CD14-positive monocyte (primary cell): ENCODE measurements around the gene CD37. TPM values are rescaled to one million over a fixed set of nuclear protein-coding genes. Genes with fewer than 3 reads are reported as not detected.

Experiments
- DNase-seq, 3 donors: peaks; one replicate each; pipeline ENCODE4 v3.0.0-alpha.2; 2011 to 2022
- H2AFZ ChIP-seq: 2 replicates; pipeline ENCODE4 v1.6.0; 2012; ENCODE audit warnings: mild to moderate bottlenecking, low read depth, low read length, inconsistent platforms; ENCODE audit not compliant: insufficient read depth, poor library complexity, severe bottlenecking
- H3K27ac ChIP-seq, 2 donors: 1 replicate in 1 of 2; 2 replicates in 1 of 2; pipeline ENCODE4 v1.5.1; 2012 to 2013; ENCODE audit warnings: low read length in 2 of 2, control low read depth in 1 of 2, inconsistent platforms in 1 of 2, low read depth in 1 of 2, mild to moderate bottlenecking in 1 of 2
- H3K27me3 ChIP-seq, 2 donors: one replicate each; pipeline versions ENCODE4 v1.6.0 to v1.6.1; 2011 to 2013; ENCODE audit warnings: low read length in 2 of 2; ENCODE audit not compliant: control insufficient read depth in 2 of 2, insufficient read depth in 2 of 2
- H3K36me3 ChIP-seq, 2 donors: replicated peaks in 1 of 2; 1 replicate in 1 of 2; 2 replicates in 1 of 2; pipeline versions ENCODE4 v1.5.1 to v1.6.1; 2012 to 2013; ENCODE audit warnings: low read length in 2 of 2, control low read depth in 1 of 2, inconsistent platforms in 1 of 2, mild to moderate bottlenecking in 1 of 2; ENCODE audit not compliant: insufficient read depth in 2 of 2, control insufficient read depth in 1 of 2
- H3K4me1 ChIP-seq, 2 donors: 1 replicate in 1 of 2; 2 replicates in 1 of 2; pipeline versions ENCODE4 v1.5.1 to v1.6.1; 2012 to 2013; ENCODE audit warnings: low read length in 2 of 2, control low read depth in 1 of 2, inconsistent platforms in 1 of 2, mild to moderate bottlenecking in 1 of 2, moderate library complexity in 1 of 2; ENCODE audit not compliant: insufficient read depth in 2 of 2, control insufficient read depth in 1 of 2
- H3K4me2 ChIP-seq: replicated peaks from 2 replicates; pipeline ENCODE3; 2012; ENCODE audit warnings: low read length, moderate library complexity, mild to moderate bottlenecking; ENCODE audit not compliant: poor library complexity, severe bottlenecking; ENCODE audit errors: extremely low read depth
- H3K4me3 ChIP-seq, 3 experiments: fragments of 200-600 bp in 1 of 3; sonication (generic) in 1 of 3; replicated peaks in 1 of 3; 1 replicate in 2 of 3; 2 replicates in 1 of 3; pipeline ENCODE4 v1.5.1; 2011 to 2013; ENCODE audit warnings: low read length in 3 of 3, mild to moderate bottlenecking in 3 of 3, control low read depth in 2 of 3, low read depth in 2 of 3, inconsistent platforms in 1 of 3, moderate library complexity in 1 of 3
- H3K79me2 ChIP-seq: 2 replicates; pipeline ENCODE4 v1.6.0; 2012; ENCODE audit warnings: mild to moderate bottlenecking, control low read depth, inconsistent platforms, low read length, moderate library complexity; ENCODE audit not compliant: insufficient read depth
- H3K9ac ChIP-seq: 2 replicates; pipeline ENCODE4 v1.6.0; 2017; ENCODE audit warnings: low read length, mild to moderate bottlenecking; ENCODE audit not compliant: insufficient read depth, poor library complexity, severe bottlenecking
- H3K9me3 ChIP-seq, 2 donors: replicated peaks in 1 of 2; 1 replicate in 1 of 2; 2 replicates in 1 of 2; pipeline versions ENCODE4 v1.5.1 to v1.6.1; 2012 to 2013; ENCODE audit warnings: low read length in 2 of 2, control low read depth in 1 of 2; ENCODE audit not compliant: control insufficient read depth in 1 of 2, insufficient read depth in 1 of 2
- H4K20me1 ChIP-seq: 2 replicates; pipeline ENCODE4 v1.6.0; 2012; ENCODE audit warnings: mild to moderate bottlenecking, low read length, control low read depth, moderate library complexity; ENCODE audit not compliant: insufficient read depth
- H3K27ac Mint-ChIP-seq, 7 donors: one replicate each; pipeline ENCODE4 v1.8.0; 2020; ENCODE audit warnings: mild to moderate bottlenecking in 7 of 7, mixed read lengths in 7 of 7, moderate library complexity in 6 of 7, inconsistent platforms in 2 of 7
- H3K27me3 Mint-ChIP-seq, 3 donors: one replicate each; pipeline ENCODE4 v1.8.0; 2021 to 2022; ENCODE audit warnings: low read depth in 3 of 3, mild to moderate bottlenecking in 3 of 3, mixed read lengths in 3 of 3, moderate library complexity in 3 of 3, inconsistent platforms in 1 of 3
- H3K36me3 Mint-ChIP-seq, 2 donors: one replicate each; pipeline ENCODE4 v1.8.0; 2020; ENCODE audit warnings: mixed read lengths in 2 of 2, inconsistent platforms in 1 of 2, mild to moderate bottlenecking in 1 of 2
- H3K4me1 Mint-ChIP-seq: one replicate; pipeline ENCODE4 v1.8.0; 2020; ENCODE audit warnings: mild to moderate bottlenecking, mixed read lengths
- H3K4me3 Mint-ChIP-seq, 2 donors: one replicate each; pipeline ENCODE4 v1.8.0; 2020; ENCODE audit warnings: mild to moderate bottlenecking in 2 of 2, mixed read lengths in 2 of 2, moderate library complexity in 1 of 2
- H3K9me3 Mint-ChIP-seq, 7 donors: one replicate each; pipeline ENCODE4 v1.8.0; 2020 to 2022; ENCODE audit warnings: mixed read lengths in 7 of 7, mild to moderate bottlenecking in 6 of 7, moderate library complexity in 6 of 7, inconsistent platforms in 2 of 7
- WGBS: methylation state at CpG from one replicate; pipeline ENCODE4 v1.1.5; 2013; ENCODE audit warnings: missing lambda C conversion rate; ENCODE audit not compliant: insufficient coverage; 5-methylcytosine and 5-hydroxymethylcytosine counted together
- intact Hi-C, 2 donors: fragments of 100-400 bp; cut with micrococcal nuclease; formaldehyde crosslinking; loops; one replicate each; pipeline versions ENCODE4 v1.15.0 to v1.15.1; 2023
- polyA plus RNA-seq, 3 donors: library from polyadenylated mRNA; depleted of rRNA in 1 of 3; unstranded in 2 of 3; stranded (reverse) in 1 of 3; fragments of 300-500 nt in 2 of 3; fragments of >200 nt in 1 of 3; fragmentation: Illumina TruSeq in 2 of 3; gene quantifications; 1 replicate in 2 of 3; 2 replicates in 1 of 3; pipeline ENCODE4 v1.2.3, GENCODE V29; 2012 to 2021
- TF ChIP-seq, protein P1 (sequence below): fragments of 200-600 bp; IDR thresholded peaks from one replicate; pipeline ENCODE4 v1.8.0; 2022; ENCODE audit warnings: antibody characterized with exemption, mild to moderate bottlenecking

The CD37 gene
- polyA plus RNA-seq, 3 donors, result 147 to 380 (median 194) TPM

DNA sequence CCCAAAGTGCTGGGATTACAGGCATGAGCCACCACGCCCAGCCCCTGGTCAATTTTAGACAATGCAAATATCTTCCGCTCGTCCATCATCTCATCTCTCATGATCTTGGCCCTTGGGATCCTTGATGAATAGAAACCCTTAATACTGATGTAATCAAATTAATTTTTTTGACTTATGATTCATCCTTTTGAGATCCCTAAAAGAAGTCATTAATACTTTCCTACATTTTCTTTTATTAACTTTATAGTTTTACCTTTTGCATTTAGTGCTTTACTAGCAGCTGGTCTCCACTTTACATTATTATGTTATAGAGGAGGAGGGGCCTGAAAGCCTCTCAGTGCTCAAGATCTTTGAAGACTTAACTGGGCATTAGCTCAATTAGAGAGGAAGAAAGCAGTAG lies 45.2 kb downstream of the CD37 start:
- Histone ChIP-seq H2AFZ (no peak overlapping the region), H3K27ac (no peak overlapping the region), H3K79me2 (no peaks in the 10 kb centered on the region), H3K9me3 (peaks cover 0 to 8% of the 10 kb centered on the region in 2 donors), H3K4me2 (no peak overlapping the region), H3K27me3 (peaks cover 0 to 3% of the 10 kb centered on the region in 2 donors), H4K20me1 (no peaks in the 10 kb centered on the region), H3K9ac (no peak overlapping the region), H3K36me3 (no peaks in the 10 kb centered on the region), H3K4me3 (no peak overlapping the region), H3K4me1 (no peaks in the 10 kb centered on the region)
- no peaks in the 10 kb centered on the region for H3K4me1 Mint-ChIP-seq
- intact Hi-C loops, result no loop called here
- WGBS, result no CpG with 5 or more reads among the region's 3 CpGs
- DNase-seq, result no peak
- no peak overlapping the region for H3K4me3 Mint-ChIP-seq
- H3K27me3 Mint-ChIP-seq, result peaks cover 12 to 18% (median 14%) of the 10 kb centered on the region in 3 donors
- H3K9me3 Mint-ChIP-seq, result peaks cover 3 to 19% (median 10%) of the 10 kb centered on the region in 7 donors
- H3K27ac Mint-ChIP-seq, result no peak overlapping the region
- TF ChIP-seq, protein P1, sequence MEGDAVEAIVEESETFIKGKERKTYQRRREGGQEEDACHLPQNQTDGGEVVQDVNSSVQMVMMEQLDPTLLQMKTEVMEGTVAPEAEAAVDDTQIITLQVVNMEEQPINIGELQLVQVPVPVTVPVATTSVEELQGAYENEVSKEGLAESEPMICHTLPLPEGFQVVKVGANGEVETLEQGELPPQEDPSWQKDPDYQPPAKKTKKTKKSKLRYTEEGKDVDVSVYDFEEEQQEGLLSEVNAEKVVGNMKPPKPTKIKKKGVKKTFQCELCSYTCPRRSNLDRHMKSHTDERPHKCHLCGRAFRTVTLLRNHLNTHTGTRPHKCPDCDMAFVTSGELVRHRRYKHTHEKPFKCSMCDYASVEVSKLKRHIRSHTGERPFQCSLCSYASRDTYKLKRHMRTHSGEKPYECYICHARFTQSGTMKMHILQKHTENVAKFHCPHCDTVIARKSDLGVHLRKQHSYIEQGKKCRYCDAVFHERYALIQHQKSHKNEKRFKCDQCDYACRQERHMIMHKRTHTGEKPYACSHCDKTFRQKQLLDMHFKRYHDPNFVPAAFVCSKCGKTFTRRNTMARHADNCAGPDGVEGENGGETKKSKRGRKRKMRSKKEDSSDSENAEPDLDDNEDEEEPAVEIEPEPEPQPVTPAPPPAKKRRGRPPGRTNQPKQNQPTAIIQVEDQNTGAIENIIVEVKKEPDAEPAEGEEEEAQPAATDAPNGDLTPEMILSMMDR, result no peak
- no peaks in the 10 kb centered on the region for H3K36me3 Mint-ChIP-seq

DNA sequence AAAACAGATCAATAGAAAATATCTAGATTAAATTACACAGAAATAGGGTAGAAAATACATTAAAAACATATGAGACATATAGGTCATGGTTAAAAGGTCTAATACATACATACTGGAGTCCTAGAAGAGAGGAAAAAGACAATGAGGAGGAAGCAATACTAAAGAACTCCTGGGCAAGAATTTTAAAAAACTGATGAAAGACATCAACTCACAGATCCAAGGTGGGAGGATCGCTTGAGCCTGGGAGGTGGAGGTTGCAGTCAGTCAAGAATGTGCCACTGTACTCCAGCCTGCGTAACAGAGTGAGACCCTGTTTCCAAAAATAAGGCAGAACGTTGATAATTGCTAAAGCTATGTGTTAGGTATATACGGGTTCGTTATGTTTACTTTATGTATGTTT lies 47.4 kb downstream of the CD37 start:
- Histone ChIP-seq H3K79me2 (no peaks in the 10 kb centered on the region), H3K27me3 (peaks cover 0 to 3% of the 10 kb centered on the region in 2 donors), H3K4me2 (no peak overlapping the region), H3K4me1 (no peaks in the 10 kb centered on the region), H3K9me3 (peaks cover 0 to 8% of the 10 kb centered on the region in 2 donors), H2AFZ (no peak overlapping the region), H3K27ac (no peak overlapping the region), H3K9ac (no peak overlapping the region), H3K36me3 (no peaks in the 10 kb centered on the region), H3K4me3 (no peak overlapping the region), H4K20me1 (no peaks in the 10 kb centered on the region)
- TF ChIP-seq, protein P1, result no peak
- intact Hi-C loops, result no loop called here
- H3K27ac Mint-ChIP-seq, result no peak overlapping the region
- H3K36me3 Mint-ChIP-seq, result no peaks in the 10 kb centered on the region
- peaks cover 2% of the 10 kb centered on the region for H3K4me1 Mint-ChIP-seq
- H3K27me3 Mint-ChIP-seq, result peaks cover 11 to 18% (median 12%) of the 10 kb centered on the region in 3 donors
- no peak for DNase-seq
- WGBS, result 92% methylated on average over 2 of the region's 5 CpGs
- H3K4me3 Mint-ChIP-seq, result no peak overlapping the region
- peaks cover 3 to 19% (median 10%) of the 10 kb centered on the region in 7 donors for H3K9me3 Mint-ChIP-seq
